Activated naive CD4-positive, alpha-beta T cell treated with anti-CD3 and anti-CD28 coated beads, Interleukin-2, amount 50 U/mL, for 24 hours (primary cell): ENCODE data around the gene PCYT1B.

ENCODE experiments used
- H3K27ac Mint-ChIP-seq: one replicate; pipeline ENCODE4 v1.8.0; 2021; ENCODE audit warnings: mild to moderate bottlenecking, mixed read lengths
- H3K27me3 Mint-ChIP-seq: one replicate; pipeline ENCODE4 v1.8.0; 2021; ENCODE audit warnings: mixed read lengths
- H3K36me3 Mint-ChIP-seq: one replicate; pipeline ENCODE4 v1.8.0; 2021; ENCODE audit warnings: mixed read lengths
- H3K4me1 Mint-ChIP-seq: one replicate; pipeline ENCODE4 v1.8.0; 2021; ENCODE audit warnings: mixed read lengths
- H3K4me3 Mint-ChIP-seq: one replicate; pipeline ENCODE4 v1.8.0; 2021; ENCODE audit warnings: mild to moderate bottlenecking, mixed read lengths
- H3K9me3 Mint-ChIP-seq: one replicate; pipeline ENCODE4 v1.8.0; 2021; ENCODE audit warnings: mixed read lengths

Gene PCYT1B

DNA sequence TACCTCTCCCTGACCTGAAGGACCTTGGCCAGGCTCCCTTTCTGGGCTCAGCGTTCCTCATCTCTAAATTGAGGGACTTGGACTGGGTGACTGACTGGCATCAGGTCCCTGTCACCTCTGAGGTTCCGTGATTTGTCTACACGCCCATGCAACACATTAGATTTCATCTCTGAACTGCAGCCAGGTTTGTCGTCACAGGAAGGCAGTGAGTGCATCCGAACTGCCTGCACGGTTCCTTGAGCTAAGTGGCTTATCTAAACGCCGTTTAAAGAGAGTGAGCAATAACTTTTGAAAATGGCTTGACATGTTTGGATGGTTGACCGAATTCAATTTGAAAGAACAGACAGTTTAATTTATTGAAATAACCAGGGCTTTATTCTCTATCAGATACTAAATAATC lies 70.1 kb downstream of the PCYT1B start:
- H3K4me3 Mint-ChIP-seq, result no peak overlapping the region
- no peaks in the 10 kb centered on the region for H3K4me1 Mint-ChIP-seq
- H3K9me3 Mint-ChIP-seq, result no peaks in the 10 kb centered on the region
- no peaks in the 10 kb centered on the region for H3K36me3 Mint-ChIP-seq
- no peaks in the 10 kb centered on the region for H3K27me3 Mint-ChIP-seq
- no peak overlapping the region for H3K27ac Mint-ChIP-seq

GRCh38 chrX:24575496-24575895 lies 71.7 kb downstream of the PCYT1B start:
- Mint-ChIP-seq H3K4me1 (no peaks in the 10 kb centered on the region), H3K27ac (no peak overlapping the region), H3K4me3 (no peak overlapping the region), H3K27me3 (no peaks in the 10 kb centered on the region), H3K36me3 (no peaks in the 10 kb centered on the region), H3K9me3 (no peaks in the 10 kb centered on the region)

- no peaks in the 10 kb centered on the region for H3K27me3 Mint-ChIP-seq
- H3K4me1 Mint-ChIP-seq, result no peaks in the 10 kb centered on the region
- no peak overlapping the region for H3K27ac Mint-ChIP-seq
- H3K9me3 Mint-ChIP-seq, result no peaks in the 10 kb centered on the region
- H3K36me3 Mint-ChIP-seq, result no peaks in the 10 kb centered on the region
- no peak overlapping the region for H3K4me3 Mint-ChIP-seq
Measured at GRCh38 chrX:24574743-24575142, 72.4 kb downstream of the PCYT1B start.

DNA sequence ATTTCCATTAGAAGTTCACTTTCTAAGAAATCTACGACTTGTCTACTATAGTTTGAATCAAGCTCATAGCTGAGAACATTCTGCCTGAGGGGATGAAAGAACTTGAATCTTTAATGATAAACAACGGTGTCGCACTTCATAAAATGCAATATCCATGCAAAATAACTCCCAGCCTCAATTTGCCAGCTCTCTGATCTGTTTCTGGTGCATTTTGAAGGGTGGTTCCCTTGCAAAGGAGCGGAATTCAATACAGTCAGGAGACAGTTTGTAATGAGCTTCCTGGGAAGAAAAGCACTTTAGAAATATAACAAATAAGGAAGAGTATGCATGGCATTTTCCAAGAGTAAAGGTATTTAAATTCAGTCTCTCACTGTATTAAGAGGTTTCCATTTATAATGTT lies 80.0 kb downstream of the PCYT1B start:
- no peak overlapping the region for H3K27ac Mint-ChIP-seq
- peaks cover 2% of the 10 kb centered on the region for H3K27me3 Mint-ChIP-seq
- no peaks in the 10 kb centered on the region for H3K9me3 Mint-ChIP-seq
- no peaks in the 10 kb centered on the region for H3K36me3 Mint-ChIP-seq
- no peak overlapping the region for H3K4me3 Mint-ChIP-seq
- no peaks in the 10 kb centered on the region for H3K4me1 Mint-ChIP-seq

GRCh38 chrX:24566240-24566639 lies 80.9 kb downstream of the PCYT1B start:
- Mint-ChIP-seq H3K4me3 (no peak overlapping the region), H3K27me3 (peaks cover 2% of the 10 kb centered on the region), H3K27ac (no peak overlapping the region), H3K36me3 (no peaks in the 10 kb centered on the region), H3K4me1 (no peaks in the 10 kb centered on the region), H3K9me3 (no peaks in the 10 kb centered on the region)

DNA sequence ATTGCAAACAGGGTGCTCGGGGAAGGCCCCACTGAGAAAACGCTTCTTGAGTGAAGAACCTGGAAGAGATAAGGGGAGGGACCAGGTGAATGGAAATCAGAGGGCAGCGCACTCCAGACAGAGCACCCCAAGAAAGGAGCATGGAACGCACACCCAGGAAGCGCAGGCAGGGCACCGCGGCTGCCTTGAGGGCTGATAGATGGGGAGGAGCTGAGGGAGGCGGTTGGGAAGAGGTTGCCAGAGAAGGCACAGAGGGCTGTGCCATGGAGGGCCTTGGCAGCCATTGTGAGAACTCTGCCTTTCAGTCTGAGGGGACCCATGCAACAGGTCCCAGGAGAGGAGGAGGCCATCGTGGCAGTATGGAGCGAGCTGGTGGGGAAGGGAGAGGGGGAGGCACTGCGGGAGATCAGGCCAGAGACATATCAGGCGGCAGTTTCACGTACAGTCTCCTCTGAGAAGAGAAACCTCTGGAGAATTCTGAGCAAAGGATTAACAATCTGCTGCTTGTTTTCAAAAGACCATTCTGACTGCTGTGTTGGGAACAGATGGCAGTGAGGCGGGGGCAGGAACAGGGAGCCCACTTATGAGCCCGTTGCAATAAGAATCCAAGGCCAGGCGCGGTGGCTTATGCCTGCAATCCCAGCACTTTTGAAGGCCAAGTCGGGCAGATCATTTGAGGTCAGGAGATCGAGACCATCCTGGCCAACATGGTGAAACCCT lies 83.7 kb downstream of the PCYT1B start:
- Mint-ChIP-seq H3K27me3 (no peaks in the 10 kb centered on the region), H3K4me3 (no peak overlapping the region), H3K36me3 (no peaks in the 10 kb centered on the region), H3K4me1 (no peaks in the 10 kb centered on the region), H3K27ac (no peak overlapping the region), H3K9me3 (no peaks in the 10 kb centered on the region)

GRCh38 chrX:24561121-24561520 lies 86.0 kb downstream of the PCYT1B start:
- H3K9me3 Mint-ChIP-seq, result no peaks in the 10 kb centered on the region
- no peaks in the 10 kb centered on the region for H3K36me3 Mint-ChIP-seq
- no peaks in the 10 kb centered on the region for H3K4me1 Mint-ChIP-seq
- no peak overlapping the region for H3K27ac Mint-ChIP-seq
- H3K4me3 Mint-ChIP-seq, result no peak overlapping the region
- H3K27me3 Mint-ChIP-seq, result no peaks in the 10 kb centered on the region

- no peaks in the 10 kb centered on the region for H3K36me3 Mint-ChIP-seq
- no peaks in the 10 kb centered on the region for H3K27me3 Mint-ChIP-seq
- H3K27ac Mint-ChIP-seq, result no peak overlapping the region
- H3K9me3 Mint-ChIP-seq, result no peaks in the 10 kb centered on the region
- H3K4me3 Mint-ChIP-seq, result no peak overlapping the region
- no peaks in the 10 kb centered on the region for H3K4me1 Mint-ChIP-seq
Measured at GRCh38 chrX:24553011-24553410, 94.1 kb downstream of the PCYT1B start.

- no peak overlapping the region for H3K27ac Mint-ChIP-seq
- H3K9me3 Mint-ChIP-seq, result no peaks in the 10 kb centered on the region
- H3K27me3 Mint-ChIP-seq, result no peaks in the 10 kb centered on the region
- no peak overlapping the region for H3K4me3 Mint-ChIP-seq
- no peaks in the 10 kb centered on the region for H3K4me1 Mint-ChIP-seq
- no peaks in the 10 kb centered on the region for H3K36me3 Mint-ChIP-seq
Measured at GRCh38 chrX:24550166-24550565, 97.0 kb downstream of the PCYT1B start.

DNA sequence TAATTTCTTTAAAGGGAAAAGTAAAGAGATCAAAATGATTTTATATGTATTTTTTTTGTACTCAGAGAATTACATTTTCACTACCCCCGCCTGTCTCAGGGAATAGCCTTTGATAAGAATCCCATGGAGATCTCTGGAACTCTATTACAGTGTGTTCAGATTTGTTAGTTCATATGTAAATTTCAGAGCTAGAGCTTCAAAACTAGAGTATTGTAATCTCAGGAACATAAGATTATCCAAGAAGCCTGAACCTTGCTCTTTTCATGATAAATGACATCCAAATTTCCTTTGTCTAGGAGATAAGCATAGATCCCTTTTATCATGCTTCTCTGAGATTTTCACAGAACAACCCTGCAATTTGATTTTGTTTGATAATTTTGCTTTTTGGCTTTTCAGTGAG lies 99.2 kb downstream of the PCYT1B start:
- Mint-ChIP-seq H3K4me1 (no peaks in the 10 kb centered on the region), H3K4me3 (no peak overlapping the region), H3K36me3 (peaks cover 2% of the 10 kb centered on the region), H3K9me3 (no peaks in the 10 kb centered on the region), H3K27ac (no peak overlapping the region), H3K27me3 (no peaks in the 10 kb centered on the region)

DNA sequence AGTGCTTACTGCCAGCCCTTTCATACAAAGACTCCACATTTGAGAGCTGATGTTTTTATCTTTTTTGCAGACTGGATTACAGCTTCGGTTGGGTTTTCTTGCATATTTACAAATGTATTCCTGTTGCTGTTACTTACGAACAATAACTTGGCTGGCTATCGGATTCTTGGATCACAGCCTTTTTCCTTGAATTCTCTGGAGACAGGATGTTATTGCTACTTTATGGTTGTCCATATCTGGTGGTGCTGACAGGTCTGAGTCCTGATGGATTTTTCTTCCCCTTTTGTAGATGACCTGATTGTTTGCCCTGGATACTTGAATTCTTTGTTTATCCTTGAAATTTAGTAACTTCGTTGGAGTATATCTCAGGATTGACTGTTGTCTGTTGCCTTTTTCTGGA lies 104.4 kb downstream of the PCYT1B start:
- no peaks in the 10 kb centered on the region for H3K4me1 Mint-ChIP-seq
- no peak overlapping the region for H3K27ac Mint-ChIP-seq
- no peaks in the 10 kb centered on the region for H3K27me3 Mint-ChIP-seq
- no peak overlapping the region for H3K4me3 Mint-ChIP-seq
- peaks cover 2% of the 10 kb centered on the region for H3K36me3 Mint-ChIP-seq
- no peaks in the 10 kb centered on the region for H3K9me3 Mint-ChIP-seq

- no peak overlapping the region for H3K4me3 Mint-ChIP-seq
- no peaks in the 10 kb centered on the region for H3K4me1 Mint-ChIP-seq
- peaks cover 4% of the 10 kb centered on the region for H3K36me3 Mint-ChIP-seq
- peak overlapping the region; percentile 51 for H3K27ac Mint-ChIP-seq
- no peaks in the 10 kb centered on the region for H3K9me3 Mint-ChIP-seq
- no peaks in the 10 kb centered on the region for H3K27me3 Mint-ChIP-seq
Measured at GRCh38 chrX:24536551-24536950, 110.6 kb downstream of the PCYT1B start.

GRCh38 chrX:24528605-24529004 lies 118.5 kb downstream of the PCYT1B start:
- Mint-ChIP-seq H3K4me1 (no peaks in the 10 kb centered on the region), H3K27me3 (no peaks in the 10 kb centered on the region), H3K4me3 (no peak overlapping the region), H3K9me3 (no peaks in the 10 kb centered on the region), H3K27ac (no peak overlapping the region), H3K36me3 (peaks cover 1% of the 10 kb centered on the region)

DNA sequence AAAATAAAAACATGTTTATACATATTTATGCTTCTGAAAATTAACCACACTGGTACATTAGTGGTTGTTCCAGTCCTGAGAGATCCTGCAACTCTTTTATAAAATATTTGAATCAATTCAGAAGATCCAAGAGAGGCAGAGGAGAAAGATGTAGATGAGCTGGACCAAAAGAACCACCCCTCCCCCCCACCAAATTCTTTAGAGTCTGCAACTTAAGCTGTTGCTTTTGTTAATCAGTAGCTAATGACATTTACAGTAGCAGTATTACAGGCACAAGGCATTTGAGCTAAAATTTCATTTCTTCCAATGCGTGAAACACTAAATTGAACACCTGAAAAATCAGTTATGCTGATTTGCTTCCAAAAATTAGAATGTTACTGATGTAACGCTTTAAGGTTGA lies 120.5 kb downstream of the PCYT1B start:
- Mint-ChIP-seq H3K4me3 (no peak overlapping the region), H3K4me1 (no peaks in the 10 kb centered on the region), H3K27me3 (no peaks in the 10 kb centered on the region), H3K36me3 (peaks cover 1% of the 10 kb centered on the region), H3K27ac (no peak overlapping the region), H3K9me3 (no peaks in the 10 kb centered on the region)

- no peak overlapping the region for H3K4me3 Mint-ChIP-seq
- H3K4me1 Mint-ChIP-seq, result no peaks in the 10 kb centered on the region
- H3K27me3 Mint-ChIP-seq, result no peaks in the 10 kb centered on the region
- H3K36me3 Mint-ChIP-seq, result no peaks in the 10 kb centered on the region
- H3K9me3 Mint-ChIP-seq, result no peaks in the 10 kb centered on the region
- no peak overlapping the region for H3K27ac Mint-ChIP-seq
Measured at GRCh38 chrX:24525455-24525854, 121.7 kb downstream of the PCYT1B start.

- H3K4me1 Mint-ChIP-seq, result peaks cover under 1% of the 10 kb centered on the region
- no peaks in the 10 kb centered on the region for H3K27me3 Mint-ChIP-seq
- no peaks in the 10 kb centered on the region for H3K9me3 Mint-ChIP-seq
- H3K27ac Mint-ChIP-seq, result no peak overlapping the region
- peaks cover 3% of the 10 kb centered on the region for H3K36me3 Mint-ChIP-seq
- no peak overlapping the region for H3K4me3 Mint-ChIP-seq
Measured at GRCh38 chrX:24520472-24520871, 126.7 kb downstream of the PCYT1B start.

GRCh38 chrX:24515447-24515846 lies 131.7 kb downstream of the PCYT1B start:
- Mint-ChIP-seq H3K9me3 (no peaks in the 10 kb centered on the region), H3K4me1 (peaks cover 8% of the 10 kb centered on the region), H3K36me3 (peaks cover 3% of the 10 kb centered on the region), H3K27me3 (no peaks in the 10 kb centered on the region), H3K4me3 (no peak overlapping the region), H3K27ac (peak overlapping the region; percentile 71)
